Keratinocyte (primary cell): ENCODE results near the gene NIPA2. TPM values are rescaled to one million over a fixed set of nuclear protein-coding genes. Genes with fewer than 3 reads are reported as not detected.

Experiments
- DNase-seq: peaks from one replicate; pipeline ENCODE4 v3.0.0-alpha.2; 2011; ENCODE audit warnings: low read depth, missing footprints, low spot score
- FAIRE-seq: peaks from 2 replicates; lab custom pipeline; 2011; peaks lifted over from hg19 to GRCh38; lab: Jason Lieb, UNC
- H2AFZ ChIP-seq: 2 replicates; pipeline ENCODE4 v1.6.0; 2012; ENCODE audit warnings: low read length, control low read depth, inconsistent platforms; ENCODE audit not compliant: control insufficient read depth
- H3K27ac ChIP-seq: 2 replicates; pipeline ENCODE4 v1.5.1; 2011; ENCODE audit warnings: low read length; ENCODE audit not compliant: control insufficient read depth, insufficient read depth
- H3K27me3 ChIP-seq: 3 replicates; pipeline ENCODE4 v1.6.0; 2011; ENCODE audit warnings: low read length; ENCODE audit not compliant: control insufficient read depth, insufficient read depth; ENCODE audit errors: extremely low read depth
- H3K36me3 ChIP-seq, 2 experiments: 2 replicates in 1 of 2; 3 replicates in 1 of 2; pipeline ENCODE4 v1.5.1; 2011; ENCODE audit warnings: low read length in 2 of 2, mild to moderate bottlenecking in 1 of 2; ENCODE audit not compliant: control insufficient read depth in 2 of 2, insufficient read depth in 2 of 2; ENCODE audit errors: extremely low read depth in 1 of 2
- H3K4me1 ChIP-seq: 3 replicates; pipeline ENCODE4 v1.5.1; 2011; ENCODE audit warnings: low read length; ENCODE audit not compliant: control insufficient read depth, insufficient read depth; ENCODE audit errors: extremely low read depth
- H3K4me2 ChIP-seq: 3 replicates; pipeline ENCODE4 v1.6.0; 2011; ENCODE audit warnings: low read depth, low read length; ENCODE audit not compliant: control insufficient read depth, insufficient read depth; ENCODE audit errors: extremely low read depth
- H3K4me3 ChIP-seq, 3 experiments: fragments of 200-600 bp in 1 of 3; sonication (generic) in 1 of 3; 2 replicates in 2 of 3; 3 replicates in 1 of 3; pipeline ENCODE4 v1.5.1; 2011 to 2016; ENCODE audit warnings: low read length in 3 of 3, mild to moderate bottlenecking in 3 of 3, control low read depth in 2 of 3, inconsistent platforms in 1 of 3, low read depth in 1 of 3, mixed read lengths in 1 of 3, mixed run types in 1 of 3, moderate library complexity in 1 of 3; ENCODE audit not compliant: control insufficient read depth in 2 of 3, insufficient read depth in 2 of 3; ENCODE audit errors: extremely low read depth in 1 of 3
- H3K79me2 ChIP-seq: 2 replicates; pipeline ENCODE4 v1.6.0; 2012; ENCODE audit warnings: low read length; ENCODE audit not compliant: control insufficient read depth, insufficient read depth
- H3K9ac ChIP-seq: 3 replicates; pipeline ENCODE4 v1.6.0; 2011; ENCODE audit warnings: low read length; ENCODE audit not compliant: control insufficient read depth, insufficient read depth; ENCODE audit errors: extremely low read depth
- H3K9me1 ChIP-seq: 3 replicates; pipeline ENCODE4 v1.6.0; 2011; ENCODE audit warnings: low read length; ENCODE audit not compliant: control insufficient read depth, insufficient read depth; ENCODE audit errors: extremely low read depth
- H3K9me3 ChIP-seq: 2 replicates; pipeline ENCODE4 v1.5.1; 2012; ENCODE audit warnings: low read depth, low read length; ENCODE audit not compliant: control insufficient read depth
- H4K20me1 ChIP-seq: 3 replicates; pipeline ENCODE4 v1.6.0; 2011; ENCODE audit warnings: low read length; ENCODE audit not compliant: control insufficient read depth, insufficient read depth; ENCODE audit errors: extremely low read depth
- EZH2 ChIP-seq: IDR thresholded peaks from one replicate; pipeline ENCODE4 v1.6.1; 2012; ENCODE audit warnings: inconsistent platforms, mild to moderate bottlenecking, low read length, moderate library complexity
- dilution Hi-C: fragments of 300-500 bp; cut with MboI; formaldehyde crosslinking; loops from one replicate; pipeline ENCODE4 v1.7.0; 2020; ENCODE audit warnings: low sequenced_read_pairs; ENCODE audit not compliant: extremely low pct_ligation_motif_present
- polyA plus RNA-seq, 5 experiments: library from polyadenylated mRNA; depleted of rRNA in 3 of 5; stranded (reverse) in 3 of 5; stranded (forward) in 1 of 5; unstranded in 1 of 5; fragments of >200 nt; gene quantifications; 1 replicate in 1 of 5; 2 replicates in 3 of 5; 3 replicates in 1 of 5; pipeline versions ENCODE4 v1.2.1 to v1.2.3, GENCODE V29; 2011 to 2012; ENCODE audit warnings: missing spikeins in 2 of 5, low read depth in 1 of 5, low replicate concordance in 1 of 5
- TF ChIP-seq, protein P1 (sequence below), 3 experiments: IDR thresholded peaks in 1 of 3; conservative IDR thresholded peaks in 1 of 3; optimal IDR thresholded peaks in 1 of 3; 2 replicates in 2 of 3; 3 replicates in 1 of 3; pipeline versions ENCODE3 to v1.5.1; 2011; ENCODE audit warnings: low read length in 3 of 3, mild to moderate bottlenecking in 3 of 3, moderate library complexity in 2 of 3, control low read depth in 1 of 3, inconsistent platforms in 1 of 3; ENCODE audit not compliant: insufficient read depth in 2 of 3; ENCODE audit errors: extremely low read depth in 1 of 3

Gene NIPA2
- polyA plus RNA-seq, 1 donor (not counting 4 experiments of a cell fraction or from before 2014, with no cell fraction given) = 81.2 TPM

GRCh38 chr15:22880981-22881738 lies 42.7 kb downstream of the NIPA2 start:
- no peaks in the 10 kb centered on the region for H3K9me3 ChIP-seq
- H4K20me1 ChIP-seq = no peaks in the 10 kb centered on the region
- H3K4me1 ChIP-seq = no peaks in the 10 kb centered on the region
- H3K4me2 ChIP-seq = no peak overlapping the region
- dilution Hi-C loops = no loop called here
- H3K4me3 ChIP-seq = no peak overlapping the region
- DNase-seq (no peak), FAIRE-seq (no peak)
- TF ChIP-seq, protein P1, sequence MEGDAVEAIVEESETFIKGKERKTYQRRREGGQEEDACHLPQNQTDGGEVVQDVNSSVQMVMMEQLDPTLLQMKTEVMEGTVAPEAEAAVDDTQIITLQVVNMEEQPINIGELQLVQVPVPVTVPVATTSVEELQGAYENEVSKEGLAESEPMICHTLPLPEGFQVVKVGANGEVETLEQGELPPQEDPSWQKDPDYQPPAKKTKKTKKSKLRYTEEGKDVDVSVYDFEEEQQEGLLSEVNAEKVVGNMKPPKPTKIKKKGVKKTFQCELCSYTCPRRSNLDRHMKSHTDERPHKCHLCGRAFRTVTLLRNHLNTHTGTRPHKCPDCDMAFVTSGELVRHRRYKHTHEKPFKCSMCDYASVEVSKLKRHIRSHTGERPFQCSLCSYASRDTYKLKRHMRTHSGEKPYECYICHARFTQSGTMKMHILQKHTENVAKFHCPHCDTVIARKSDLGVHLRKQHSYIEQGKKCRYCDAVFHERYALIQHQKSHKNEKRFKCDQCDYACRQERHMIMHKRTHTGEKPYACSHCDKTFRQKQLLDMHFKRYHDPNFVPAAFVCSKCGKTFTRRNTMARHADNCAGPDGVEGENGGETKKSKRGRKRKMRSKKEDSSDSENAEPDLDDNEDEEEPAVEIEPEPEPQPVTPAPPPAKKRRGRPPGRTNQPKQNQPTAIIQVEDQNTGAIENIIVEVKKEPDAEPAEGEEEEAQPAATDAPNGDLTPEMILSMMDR (optimal IDR thresholded peaks at IDR 0.05 in 1 of 3, IDR thresholded peaks at IDR 0.05 in 1 of 3, conservative IDR thresholded peaks at IDR 0.05 in 1 of 3; ENCODE audit: extremely low read depth in 1 of 3, insufficient read depth in 2 of 3, low read length in 3 of 3) = no peak
- no peak for TF ChIP-seq EZH2
- no peak overlapping the region for H3K9ac ChIP-seq
- H2AFZ ChIP-seq = no peak overlapping the region
- no peaks in the 10 kb centered on the region for H3K79me2 ChIP-seq
- no peak overlapping the region for H3K27ac ChIP-seq
- H3K27me3 ChIP-seq = no peaks in the 10 kb centered on the region
- H3K9me1 ChIP-seq = no peaks in the 10 kb centered on the region
- H3K36me3 ChIP-seq = peaks cover 14 to 33% of the 10 kb centered on the region in 2 experiments

GRCh38 chr15:22881739-22882440 lies 43.4 kb downstream of the NIPA2 start:
- Histone ChIP-seq H3K4me2 (no peak overlapping the region), H3K9ac (no peak overlapping the region), H3K79me2 (no peaks in the 10 kb centered on the region), H3K27me3 (no peaks in the 10 kb centered on the region), H3K4me1 (no peaks in the 10 kb centered on the region), H3K27ac (no peak overlapping the region), H3K4me3 (no peak overlapping the region), H3K9me3 (no peaks in the 10 kb centered on the region), H3K9me1 (no peaks in the 10 kb centered on the region), H4K20me1 (no peaks in the 10 kb centered on the region), H2AFZ (no peak overlapping the region), H3K36me3 (peaks cover 14 to 32% of the 10 kb centered on the region in 2 experiments)
- FAIRE-seq (no peak), DNase-seq (no peak)
- dilution Hi-C loops = no loop called here
- TF ChIP-seq, protein P1 (optimal IDR thresholded peaks at IDR 0.05 in 1 of 3, IDR thresholded peaks at IDR 0.05 in 1 of 3, conservative IDR thresholded peaks at IDR 0.05 in 1 of 3; ENCODE audit: extremely low read depth in 1 of 3, insufficient read depth in 2 of 3, low read length in 3 of 3) = no peak
- no peak for TF ChIP-seq EZH2
